Measurements from ENCODE around the gene EP300.
"Not testable (repeated sequence)": the region's sequence is repeated elsewhere in the genome, so short reads cannot be mapped to it uniquely, and the experiment has no call there.

Gene EP300
- 136 to 201 (median 185) reads per million in 4 experiments for total RNA-seq

DNA sequence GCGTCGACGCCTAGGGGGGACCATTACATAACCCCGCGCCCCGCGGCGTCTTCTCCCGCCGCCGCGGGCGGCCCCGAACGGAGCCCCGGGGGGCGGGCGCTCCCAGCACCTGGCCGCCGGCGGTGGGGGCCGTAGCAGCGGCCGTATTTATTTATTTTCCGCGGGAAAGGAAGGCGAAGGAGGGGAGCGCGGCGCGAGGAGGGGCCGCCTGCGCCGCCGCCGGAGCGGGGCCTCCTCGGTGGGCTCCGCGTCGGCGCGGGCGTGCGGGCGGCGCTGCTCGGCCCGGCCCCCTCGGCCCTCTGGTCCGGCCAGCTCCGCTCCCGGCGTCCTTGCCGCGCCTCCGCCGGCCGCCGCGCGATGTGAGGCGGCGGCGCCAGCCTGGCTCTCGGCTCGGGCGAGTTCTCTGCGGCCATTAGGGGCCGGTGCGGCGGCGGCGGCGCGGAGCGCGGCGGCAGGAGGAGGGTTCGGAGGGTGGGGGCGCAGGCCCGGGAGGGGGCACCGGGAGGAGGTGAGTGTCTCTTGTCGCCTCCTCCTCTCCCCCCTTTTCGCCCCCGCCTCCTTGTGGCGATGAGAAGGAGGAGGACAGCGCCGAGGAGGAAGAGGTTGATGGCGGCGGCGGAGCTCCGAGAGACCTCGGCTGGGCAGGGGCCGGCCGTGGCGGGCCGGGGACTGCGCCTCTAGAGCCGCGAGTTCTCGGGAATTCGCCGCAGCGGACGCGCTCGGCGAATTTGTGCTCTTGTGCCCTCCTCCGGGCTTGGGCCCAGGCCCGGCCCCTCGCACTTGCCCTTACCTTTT, at the start of gene EP300:
TSS of gene EP300 (plus strand) at position 570 of the 795 bp plus-strand sequence. CDS start 413 bp downstream, outside the sequence.
- DNase-seq = peak; percentile 79

DNA sequence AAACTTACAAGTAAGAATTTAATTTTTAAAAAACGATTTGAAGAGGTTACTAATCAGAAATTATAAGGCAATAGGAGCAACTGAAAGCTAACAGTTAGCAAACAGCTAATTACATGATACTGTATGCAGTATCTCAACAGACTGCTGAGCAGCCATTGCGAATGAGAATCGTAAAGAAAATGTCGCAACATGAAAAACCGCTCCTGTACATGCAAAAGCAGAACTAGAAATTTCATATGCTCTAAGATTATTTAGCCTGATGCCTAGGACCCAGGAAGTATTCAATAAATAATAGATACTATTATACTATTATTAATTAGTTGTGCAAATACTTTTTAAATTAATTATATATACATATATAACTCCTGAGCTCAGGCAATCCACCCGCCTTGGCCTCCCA, 48.7 kb upstream of the EP300 start:
- DNase-seq = no peak

DNA sequence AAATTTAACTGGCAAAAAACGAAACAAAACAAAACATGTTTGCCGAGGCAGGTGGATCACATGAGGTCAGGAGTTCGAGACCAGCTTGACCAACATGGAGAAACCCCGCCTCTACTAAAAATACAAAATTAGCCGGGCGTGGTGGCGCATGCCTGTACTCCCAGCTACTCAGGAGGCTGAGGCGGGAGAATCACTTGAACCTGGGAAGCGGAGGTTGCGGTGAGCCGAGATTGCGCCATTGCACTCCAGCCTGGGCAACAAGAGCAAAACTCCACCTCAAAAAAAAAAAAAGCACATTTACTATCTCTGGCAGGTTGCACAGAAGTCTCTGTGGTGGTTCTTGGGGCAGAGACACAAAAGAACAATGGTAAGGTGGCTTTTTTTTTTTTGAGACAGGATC, 46.8 kb upstream of the EP300 start:
- DNase-seq = not testable (repeated sequence)

DNA sequence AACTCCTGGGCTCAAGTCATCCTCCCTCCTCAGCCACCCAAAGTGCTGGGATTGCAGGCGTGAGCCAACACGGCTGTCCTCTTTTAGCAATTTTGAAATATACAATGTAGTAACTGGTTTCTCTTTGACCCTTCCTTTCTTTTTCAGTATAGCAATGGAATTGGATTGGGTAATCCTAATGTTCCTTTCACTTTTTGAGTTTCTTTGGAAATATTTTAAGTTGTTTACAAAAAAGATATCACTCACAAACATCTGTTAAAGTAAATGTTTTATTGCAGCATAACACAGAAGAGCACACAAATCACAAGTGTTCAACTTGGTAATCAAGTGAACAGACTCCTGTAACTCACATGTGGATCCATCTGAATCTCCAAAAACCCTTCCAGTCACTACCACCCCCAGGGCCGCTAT, 44.6 kb upstream of the EP300 start:
- DNase-seq = no peak

DNA sequence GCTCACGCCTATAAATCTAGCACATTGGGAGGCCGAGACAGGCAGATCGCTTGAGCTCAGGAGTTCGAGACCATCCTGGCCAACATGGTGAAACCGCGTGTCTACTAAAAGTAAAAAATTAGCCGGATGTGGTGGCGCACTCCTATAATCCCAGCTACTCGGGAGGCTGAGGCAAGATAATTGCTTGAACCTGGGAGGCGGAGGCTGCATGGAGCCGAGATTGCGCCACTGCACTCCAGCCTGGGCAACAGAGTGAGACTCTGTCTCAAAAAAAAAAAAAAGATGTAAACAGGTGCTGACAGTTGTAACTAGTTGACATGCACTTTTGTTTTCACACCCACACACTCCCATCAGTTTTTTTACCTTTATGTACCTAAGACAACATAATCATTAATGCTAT, 44.0 kb upstream of the EP300 start:
- not testable (repeated sequence) for DNase-seq

DNA sequence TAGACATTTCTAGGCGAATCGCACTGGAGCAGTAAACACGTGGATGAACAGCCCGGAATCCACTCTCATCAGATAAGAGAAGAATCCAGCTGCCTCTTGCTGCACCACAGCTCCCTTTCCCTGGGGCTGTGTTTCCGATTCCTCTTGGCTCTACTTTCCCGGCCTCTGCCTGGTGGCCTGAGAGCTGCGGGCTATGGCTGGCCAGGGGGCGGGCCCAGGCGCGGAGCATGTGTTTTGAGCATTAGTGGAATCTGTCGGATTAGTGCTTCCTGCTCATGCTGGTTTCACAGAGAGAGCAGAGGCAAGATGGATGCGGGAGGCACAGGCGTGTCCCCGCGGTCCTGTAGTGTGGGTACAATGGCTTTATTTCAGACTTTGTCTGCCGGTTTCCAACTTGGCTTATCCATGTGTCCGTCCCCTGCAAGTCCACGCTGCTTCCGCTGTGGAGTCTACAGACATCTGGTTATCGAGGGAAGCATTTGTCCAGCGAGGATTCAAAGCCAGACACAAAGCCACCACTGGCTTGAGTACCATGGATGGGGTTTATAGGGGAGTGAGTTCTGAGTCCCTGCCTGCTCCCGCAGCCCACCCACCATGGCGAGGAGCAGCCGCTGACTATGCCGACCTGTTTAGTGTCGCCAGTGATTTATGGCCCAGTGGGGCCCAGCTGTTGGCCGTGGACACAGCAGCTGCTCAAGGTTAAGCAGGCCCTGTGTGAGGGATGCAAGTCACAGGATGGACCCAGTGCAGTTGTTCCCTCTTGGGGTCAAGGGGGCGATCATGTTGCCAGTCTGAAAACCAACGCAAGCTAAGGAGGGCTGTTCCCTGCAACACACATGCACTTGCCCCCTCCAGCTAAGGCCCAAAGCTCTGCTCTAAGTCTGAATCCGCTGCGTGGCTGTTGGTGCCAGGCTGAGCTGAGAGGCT, 43.3 kb upstream of the EP300 start:
- no peak for DNase-seq

DNA sequence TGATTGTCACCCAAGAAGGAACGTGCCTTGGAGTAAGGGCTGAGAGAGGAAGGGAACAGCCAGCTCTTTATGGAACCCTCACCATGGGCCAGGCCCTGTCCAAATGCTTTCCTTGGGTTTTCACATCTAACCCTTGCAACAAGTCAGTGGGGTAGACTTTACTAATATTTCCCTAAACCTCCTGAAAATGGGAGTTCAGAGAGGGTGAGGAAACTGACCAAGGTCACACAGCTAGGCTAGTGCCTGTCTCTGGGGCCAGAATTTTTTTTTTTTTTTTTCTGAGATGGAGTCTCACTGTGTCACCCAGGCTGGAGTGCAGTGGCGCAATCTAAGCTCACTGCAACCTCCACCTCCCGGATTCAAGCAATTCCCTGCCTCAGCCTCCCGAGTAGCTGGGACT, 42.6 kb upstream of the EP300 start:
- DNase-seq = not testable (repeated sequence)

DNA sequence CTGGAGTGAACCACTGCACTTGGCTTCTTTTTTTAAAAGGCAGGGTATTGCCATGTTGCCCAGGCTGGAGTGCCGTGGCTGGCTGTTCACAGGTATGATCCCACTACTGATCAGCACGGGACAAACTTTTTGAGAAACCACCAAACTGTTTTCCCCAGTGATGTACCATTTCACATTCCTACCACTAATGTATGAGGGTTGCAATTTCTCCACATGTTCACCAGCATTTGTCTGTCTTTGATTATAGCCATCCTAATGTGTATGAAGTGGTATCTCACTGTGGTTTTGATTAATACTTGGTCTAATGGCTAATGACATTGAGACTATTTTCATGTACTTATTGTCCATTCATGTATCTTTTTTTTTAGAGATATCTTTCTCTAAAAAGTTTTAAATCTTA, 41.5 kb upstream of the EP300 start:
- no peak for DNase-seq

DNA sequence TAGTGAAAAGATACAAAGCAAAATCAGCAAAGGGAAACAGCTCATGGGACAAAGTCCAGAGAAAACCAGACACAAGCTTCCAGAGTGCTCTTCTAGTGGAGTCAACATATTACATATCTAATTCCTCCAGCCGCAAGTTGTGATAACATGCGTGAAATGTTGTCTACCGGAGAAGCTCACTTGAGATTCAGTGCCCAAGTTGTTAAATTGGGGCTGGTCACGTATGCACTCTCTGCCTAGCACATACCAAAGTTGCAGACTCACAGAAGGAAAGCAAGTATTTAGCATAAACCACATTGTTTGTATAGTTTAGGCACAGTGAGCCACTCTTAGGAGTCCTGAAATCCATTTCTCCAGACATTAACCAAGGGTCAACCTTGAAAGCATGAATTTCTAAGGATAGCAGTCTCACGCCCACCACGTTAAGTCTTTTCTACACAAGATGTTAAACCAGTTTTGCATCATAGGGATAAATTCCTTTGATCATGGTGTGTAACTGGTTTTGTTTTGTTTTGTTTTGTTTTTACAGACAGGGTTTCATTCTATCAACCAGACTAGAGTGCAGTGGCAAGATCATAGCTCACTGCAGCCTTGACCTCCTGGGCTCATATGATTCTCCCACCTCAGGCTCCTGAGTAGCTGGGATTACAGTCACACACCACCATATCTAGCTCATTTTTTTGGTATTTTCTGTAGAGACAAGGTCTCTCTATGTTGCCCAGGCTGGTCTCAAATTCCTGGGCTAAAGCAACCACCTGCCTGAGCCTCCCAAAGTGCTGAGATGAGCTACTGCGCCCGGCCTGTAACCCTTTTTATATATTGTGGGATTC, 39.5 kb upstream of the EP300 start:
- DNase-seq = no peak

DNA sequence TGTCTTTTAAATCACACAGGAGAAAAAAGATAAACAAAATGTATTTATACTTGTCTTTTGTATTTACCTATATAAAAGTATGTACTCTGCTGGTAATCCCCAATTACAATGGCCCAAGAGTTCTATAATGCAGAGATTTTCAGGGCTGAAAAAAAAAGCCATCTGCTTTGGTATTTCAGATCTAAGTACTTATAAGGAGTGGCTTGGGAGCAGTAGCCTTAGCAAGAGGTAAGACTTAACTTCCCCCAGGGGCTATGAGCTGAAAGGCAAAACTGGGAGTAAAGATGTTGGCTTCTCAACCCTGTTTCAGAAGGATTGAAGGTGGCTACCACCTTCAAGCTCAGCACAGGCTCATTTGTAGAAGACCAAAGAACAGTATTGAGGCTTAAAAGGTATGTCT, 35.3 kb upstream of the EP300 start:
- no peak for DNase-seq

DNA sequence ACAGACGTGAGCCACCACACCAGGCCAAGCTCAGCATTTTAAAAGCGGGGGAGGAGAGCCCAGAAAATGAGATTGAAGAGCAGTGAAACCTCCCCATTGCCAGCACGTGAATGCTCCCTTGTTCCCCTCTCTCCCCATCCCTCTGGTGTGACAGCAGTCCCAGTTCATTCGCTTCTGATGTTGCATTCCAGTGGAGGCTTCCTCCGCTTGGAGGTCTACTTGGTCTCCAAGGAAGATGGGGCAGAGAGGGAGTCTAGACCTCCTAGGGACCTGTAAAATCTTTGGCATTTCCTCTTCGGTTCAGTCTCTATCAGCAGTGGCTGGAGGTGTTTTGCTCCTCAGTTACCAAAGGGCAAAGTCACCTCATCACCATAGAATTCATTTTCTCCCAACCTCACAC, 30.2 kb upstream of the EP300 start:
- no peak for DNase-seq

DNA sequence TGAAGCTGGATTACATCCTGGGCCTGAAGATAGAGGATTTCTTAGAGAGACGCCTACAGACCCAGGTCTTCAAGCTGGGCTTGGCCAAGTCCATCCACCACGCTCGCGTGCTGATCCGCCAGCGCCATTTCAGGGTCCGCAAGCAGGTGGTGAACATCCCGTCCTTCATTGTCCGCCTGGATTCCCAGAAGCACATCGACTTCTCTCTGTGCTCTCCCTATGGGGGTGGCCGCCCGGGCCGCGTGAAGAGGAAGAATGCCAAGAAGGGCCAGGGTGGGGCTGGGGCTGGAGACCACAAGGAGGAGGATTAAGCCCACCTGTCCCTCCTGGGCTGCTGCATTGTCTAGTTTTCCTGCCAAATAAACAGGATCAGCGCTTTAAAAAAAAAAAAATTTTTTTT, 28.1 kb upstream of the EP300 start:
- DNase-seq = not testable (repeated sequence)

DNA sequence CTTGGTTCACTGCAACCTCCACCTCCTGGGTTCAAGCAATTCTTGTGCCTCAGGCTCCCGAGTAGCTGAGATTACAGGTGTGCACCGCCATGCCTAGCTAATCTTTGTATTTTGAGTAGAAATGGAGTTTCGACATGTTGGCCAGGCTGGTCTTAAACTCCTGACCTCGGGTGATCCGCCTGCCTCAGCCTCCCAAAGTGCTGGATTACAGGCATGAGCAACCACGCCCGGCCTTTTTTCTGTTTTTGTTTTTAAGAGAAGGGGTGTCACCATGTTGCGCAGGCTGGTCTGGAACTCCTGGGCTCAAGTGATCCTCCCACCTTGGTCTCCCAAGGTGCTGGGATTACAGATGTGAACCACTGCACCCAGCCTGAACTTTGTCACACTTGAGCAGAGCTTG, 26.1 kb upstream of the EP300 start:
- not testable (repeated sequence) for DNase-seq

DNA sequence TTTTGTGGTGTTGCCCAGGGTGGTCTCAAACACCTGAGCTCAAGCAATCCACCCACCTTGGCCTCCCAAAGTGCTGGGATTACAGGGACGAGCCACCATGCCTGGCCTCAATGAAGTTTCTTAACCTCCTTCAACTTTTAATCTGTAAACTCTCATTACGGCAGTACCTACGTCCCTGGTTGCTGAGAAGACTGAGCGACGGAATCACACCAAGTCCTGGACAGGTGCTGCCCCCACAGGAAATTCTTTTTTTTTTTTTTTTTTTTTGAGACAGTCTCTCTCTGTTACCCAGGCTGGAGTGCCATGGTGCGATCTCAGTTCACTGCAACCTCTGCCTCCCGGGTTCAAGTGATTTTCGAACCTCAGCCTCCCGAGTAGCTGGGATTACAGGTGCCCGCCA, 24.4 kb upstream of the EP300 start:
- not testable (repeated sequence) for DNase-seq

DNA sequence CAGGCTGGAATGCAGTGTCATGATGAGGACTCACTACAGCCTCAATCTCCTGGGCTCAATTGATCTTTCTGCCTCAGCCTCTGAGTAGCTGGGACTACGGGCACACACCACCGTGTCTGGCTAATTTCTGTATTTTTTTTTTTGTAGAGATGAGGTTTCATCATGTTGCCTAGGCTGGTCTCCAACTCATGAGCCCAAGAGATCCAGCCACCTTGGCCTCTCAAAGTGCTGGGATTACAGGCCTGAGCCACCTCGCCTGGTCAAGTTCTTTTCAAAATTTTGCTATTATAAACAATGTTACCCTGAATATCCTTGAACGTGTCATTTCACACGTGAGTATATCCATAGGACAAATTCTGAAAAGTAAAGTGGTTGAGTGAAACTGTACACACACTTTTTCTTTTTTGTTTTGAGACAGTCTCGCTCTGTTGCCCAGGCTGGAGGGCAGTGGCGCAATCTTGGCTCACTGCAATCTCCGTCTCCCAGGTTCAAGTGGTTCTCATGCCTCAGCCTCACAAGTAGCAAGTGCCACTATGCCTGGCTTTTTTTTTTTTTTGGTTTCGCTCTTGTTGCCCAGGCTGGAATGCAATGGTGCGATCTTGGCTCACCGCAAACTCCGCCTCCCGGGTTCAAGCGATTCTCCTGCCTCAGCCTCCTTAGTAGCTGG, 21.6 kb upstream of the EP300 start:
- no peak for DNase-seq

DNA sequence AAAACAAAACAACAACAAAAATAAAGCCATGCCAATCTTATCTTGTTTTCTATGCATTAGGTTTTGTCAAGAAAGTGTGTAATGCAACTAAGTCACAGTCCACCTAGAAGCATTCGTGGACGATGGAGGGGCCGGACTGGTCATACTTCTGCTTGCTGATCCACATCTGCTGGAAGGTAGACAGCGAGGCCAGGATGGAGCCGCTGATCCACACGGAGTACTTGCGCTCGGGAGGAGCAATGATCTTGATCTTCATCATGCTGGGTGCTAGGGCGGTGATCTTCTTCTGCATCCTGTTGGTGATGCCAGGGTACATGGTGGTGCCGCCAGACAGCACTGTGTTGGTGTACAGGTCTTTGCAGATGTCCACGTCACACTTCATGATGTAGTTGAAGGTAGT, 18.3 kb upstream of the EP300 start:
- DNase-seq = no peak

DNA sequence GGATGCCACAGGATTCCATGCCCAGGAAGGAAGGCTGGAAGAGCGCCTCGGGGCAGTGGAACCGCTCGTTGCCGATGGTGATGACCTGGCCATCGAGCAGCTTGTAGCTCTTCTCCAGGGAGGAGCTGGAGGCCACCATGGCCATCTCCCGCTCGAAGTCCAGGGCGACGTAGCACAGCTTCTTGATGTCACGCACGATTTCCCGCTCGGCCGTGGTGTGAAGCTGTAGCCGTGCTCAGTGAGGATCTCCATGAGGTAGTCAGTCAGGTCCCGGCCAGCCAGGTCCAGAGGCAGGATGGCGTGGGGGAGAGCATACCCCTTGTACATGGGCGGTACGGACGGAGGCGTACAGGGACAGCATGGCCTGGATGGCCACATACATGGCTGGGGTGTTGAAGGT, 17.9 kb upstream of the EP300 start:
- DNase-seq = no peak

DNA sequence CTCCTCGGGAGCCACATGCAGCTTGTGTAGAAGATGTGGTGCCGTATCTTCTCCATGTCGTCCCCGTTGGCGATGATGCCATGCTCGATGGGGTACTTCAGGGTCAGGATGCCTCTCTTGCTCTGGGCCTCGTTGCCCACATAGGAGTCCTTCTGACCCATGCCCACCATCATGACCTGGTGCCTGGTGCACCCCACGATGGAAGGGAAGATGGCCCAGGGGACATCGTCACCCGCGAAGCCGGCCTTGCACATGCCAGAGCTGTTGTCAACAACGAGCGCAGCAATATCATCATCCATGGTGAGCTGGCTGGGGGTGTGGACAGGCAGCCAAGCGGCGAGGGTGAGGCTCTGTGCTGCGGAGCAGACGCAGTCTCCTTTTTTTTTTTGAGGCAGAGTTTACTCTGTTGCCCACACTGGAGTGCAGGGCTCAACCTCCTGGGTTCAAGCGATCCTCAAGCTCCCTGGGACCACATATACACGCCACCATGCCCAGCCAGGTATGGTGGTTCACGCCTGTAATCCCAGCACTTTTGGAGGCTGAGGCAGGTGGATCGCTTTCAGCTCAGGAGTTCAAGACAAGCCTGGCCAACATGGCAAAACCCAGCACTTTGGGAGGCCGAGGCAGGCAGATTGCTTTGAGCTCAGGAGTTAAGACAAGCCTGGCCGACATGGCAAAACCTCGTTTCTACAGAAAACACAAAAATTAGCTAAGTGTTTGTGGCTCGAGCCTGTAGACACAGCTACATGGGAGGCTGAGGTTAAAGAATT, 17.3 kb upstream of the EP300 start:
- no peak for DNase-seq

DNA sequence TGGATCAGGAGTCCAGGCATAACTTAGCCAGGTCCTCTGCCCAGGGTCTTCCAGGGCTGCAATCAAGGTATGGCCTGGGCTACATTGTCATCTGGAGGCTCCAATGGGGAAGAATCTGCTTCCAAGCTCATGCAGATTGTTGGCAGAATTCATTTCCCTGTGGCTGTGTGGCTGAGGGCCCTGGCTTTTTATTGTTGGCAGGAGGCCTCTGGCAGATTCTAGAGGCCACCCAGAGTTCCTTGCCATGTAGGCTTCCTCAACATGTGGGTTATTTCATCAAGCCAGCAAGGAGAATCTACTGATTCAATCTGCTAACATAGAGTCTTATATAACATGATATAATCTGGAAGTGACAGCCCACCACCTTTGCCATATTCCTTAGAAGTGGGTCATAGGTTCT, 16.4 kb upstream of the EP300 start:
- no peak for DNase-seq

DNA sequence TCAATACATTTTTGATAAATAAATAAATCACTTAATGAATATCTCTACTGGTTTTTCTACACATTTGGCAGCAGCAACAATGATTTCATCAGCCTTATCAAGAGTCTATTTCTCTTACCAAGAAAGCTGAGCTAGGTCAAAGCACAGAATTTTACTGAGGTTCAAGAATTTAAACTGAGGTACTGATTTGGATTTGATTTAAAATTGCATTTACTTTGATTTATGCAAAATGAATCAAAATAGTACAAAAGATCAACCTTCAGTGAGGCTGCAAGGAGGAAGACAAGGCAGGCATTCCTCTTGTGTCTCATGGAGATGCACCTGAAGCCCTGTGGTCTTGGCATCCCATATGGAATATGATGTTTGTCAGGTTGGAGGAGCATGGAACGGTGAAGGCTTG, 15.5 kb upstream of the EP300 start:
- DNase-seq = no peak

DNA sequence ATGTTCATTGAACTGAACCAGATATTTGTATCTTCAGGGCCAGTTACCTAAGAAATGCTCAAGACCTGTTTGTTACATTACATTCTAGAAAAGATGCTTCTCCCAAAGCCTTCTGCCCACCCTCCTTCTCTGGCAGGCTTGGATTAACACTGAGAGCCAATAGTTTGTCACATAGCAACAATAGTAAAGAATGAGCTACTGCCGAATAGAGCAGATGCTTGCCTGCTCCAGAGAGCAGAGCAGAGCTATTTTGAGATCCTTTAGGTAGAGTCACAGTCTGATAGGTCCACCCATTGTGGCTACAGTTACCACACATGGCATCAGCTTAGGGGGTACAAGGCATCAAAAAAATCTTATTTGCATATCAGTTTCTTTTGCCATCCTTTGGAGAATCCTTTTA, 13.5 kb upstream of the EP300 start:
- DNase-seq = no peak

DNA sequence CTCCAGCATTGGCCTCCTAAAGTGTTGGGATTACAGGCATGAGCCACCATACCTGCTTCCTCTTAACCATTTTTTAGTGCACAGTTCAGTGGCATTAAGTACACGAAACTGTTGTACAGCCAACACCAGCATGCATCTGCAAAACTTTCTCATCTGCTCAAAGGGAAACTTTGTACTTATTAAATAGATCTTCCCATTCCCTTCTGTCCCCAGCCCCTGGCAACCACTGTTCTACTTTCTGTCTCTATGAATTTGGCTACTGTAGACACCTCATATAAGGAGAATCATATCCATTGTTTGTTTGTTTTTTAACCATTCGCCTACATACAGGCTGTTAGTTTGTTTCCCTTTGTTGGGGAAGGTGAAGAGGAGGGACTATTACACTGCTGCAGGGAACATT, 6.5 kb upstream of the EP300 start:
- no peak for DNase-seq
